HUES64 (cell line): ENCODE measurements around the gene ZNF407.

Experiments used
- H3K27ac ChIP-seq: 2 replicates; pipeline ENCODE4 v1.7.0; 2013; ENCODE audit warnings: low read depth, low read length, inconsistent platforms
- H3K27me3 ChIP-seq: 2 replicates; pipeline ENCODE4 v1.6.1; 2013; ENCODE audit warnings: mild to moderate bottlenecking, low read length; ENCODE audit not compliant: insufficient read depth
- H3K36me3 ChIP-seq: 2 replicates; pipeline ENCODE4 v1.6.1; 2013; ENCODE audit warnings: mild to moderate bottlenecking, low read length; ENCODE audit not compliant: insufficient read depth
- H3K4me1 ChIP-seq: 2 replicates; pipeline ENCODE4 v1.6.1; 2013; ENCODE audit warnings: mild to moderate bottlenecking, low read length, moderate library complexity; ENCODE audit not compliant: insufficient read depth
- H3K4me3 ChIP-seq: 2 replicates; pipeline ENCODE4 v1.5.1; 2013; ENCODE audit warnings: mild to moderate bottlenecking, low read length, moderate library complexity
- H3K9ac ChIP-seq: 2 replicates; pipeline ENCODE4 v1.6.1; 2013; ENCODE audit warnings: mild to moderate bottlenecking, low read depth, low read length
- H3K9me3 ChIP-seq: 2 replicates; pipeline ENCODE4 v1.6.1; 2013; ENCODE audit warnings: low read depth, low read length; ENCODE audit not compliant: insufficient read depth
- WGBS: fragments of 150-250, 120-280 bp; methylation state at CpG from one replicate; pipeline ENCODE4 v1.1.7; 2013; ENCODE audit warnings: missing lambda C conversion rate; 5-methylcytosine and 5-hydroxymethylcytosine counted together

ZNF407 gene

GRCh38 chr18:74672371-74672770 is 74.7 kb downstream of the ZNF407 start:
- 86% methylated on average over 6 of the region's 6 CpGs for WGBS
- Histone ChIP-seq H3K27ac (no peak overlapping the region), H3K4me3 (no peak overlapping the region), H3K9me3 (peaks cover 8% of the 10 kb centered on the region; the same call in 1 of the 2 replicates), H3K27me3 (no peaks in the 10 kb centered on the region), H3K36me3 (no peaks in the 10 kb centered on the region), H3K4me1 (no peaks in the 10 kb centered on the region), H3K9ac (no peak overlapping the region)

- Histone ChIP-seq H3K4me1 (no peaks in the 10 kb centered on the region), H3K9me3 (peaks cover 10% of the 10 kb centered on the region; the same call in 1 of the 2 replicates), H3K27me3 (no peaks in the 10 kb centered on the region), H3K27ac (no peak overlapping the region), H3K36me3 (no peaks in the 10 kb centered on the region), H3K9ac (no peak overlapping the region), H3K4me3 (no peak overlapping the region)
- 82% methylated on average over 2 of the region's 2 CpGs for WGBS
Measured at GRCh38 chr18:74674487-74674886, 76.8 kb downstream of the ZNF407 start.

DNA sequence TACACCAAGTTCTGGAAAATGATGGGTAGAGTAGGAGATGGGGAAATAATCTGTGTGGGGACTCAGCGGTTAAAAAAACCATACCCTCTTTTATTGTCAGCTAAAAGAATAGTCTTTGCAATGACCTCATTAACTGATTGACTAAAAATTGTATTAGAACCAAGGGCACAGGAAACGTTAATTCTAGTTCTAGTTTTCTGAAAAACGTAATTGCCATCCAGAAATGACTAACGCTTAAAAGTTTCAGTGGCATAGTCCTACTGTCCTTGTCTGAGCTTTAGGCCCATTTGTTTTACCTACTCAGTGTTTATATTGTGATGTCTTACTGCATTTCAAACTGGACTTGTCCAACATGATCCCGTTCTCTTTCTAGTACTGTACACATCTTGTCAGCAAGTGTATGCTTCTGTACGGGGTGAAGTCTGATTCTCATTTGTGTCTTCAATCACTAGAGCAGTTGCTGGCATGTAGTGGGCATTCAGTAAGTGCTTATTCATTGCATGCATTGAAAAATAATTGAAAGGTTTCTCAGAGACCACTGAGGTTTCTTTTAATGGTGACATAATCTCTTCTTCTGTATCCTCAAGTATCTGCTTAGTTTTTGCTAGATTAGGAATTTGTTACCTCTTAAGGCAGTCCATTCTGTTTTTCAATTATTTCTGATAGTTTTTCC is 81.5 kb downstream of the ZNF407 start:
- H3K27ac ChIP-seq = no peak overlapping the region
- H3K36me3 ChIP-seq = no peaks in the 10 kb centered on the region
- H3K9me3 ChIP-seq = peaks cover 10% of the 10 kb centered on the region; the same call in 1 of the 2 replicates
- 79% methylated on average over 6 of the region's 6 CpGs for WGBS
- no peak overlapping the region for H3K9ac ChIP-seq
- H3K4me3 ChIP-seq = no peak overlapping the region
- no peaks in the 10 kb centered on the region for H3K27me3 ChIP-seq
- H3K4me1 ChIP-seq = no peaks in the 10 kb centered on the region

DNA sequence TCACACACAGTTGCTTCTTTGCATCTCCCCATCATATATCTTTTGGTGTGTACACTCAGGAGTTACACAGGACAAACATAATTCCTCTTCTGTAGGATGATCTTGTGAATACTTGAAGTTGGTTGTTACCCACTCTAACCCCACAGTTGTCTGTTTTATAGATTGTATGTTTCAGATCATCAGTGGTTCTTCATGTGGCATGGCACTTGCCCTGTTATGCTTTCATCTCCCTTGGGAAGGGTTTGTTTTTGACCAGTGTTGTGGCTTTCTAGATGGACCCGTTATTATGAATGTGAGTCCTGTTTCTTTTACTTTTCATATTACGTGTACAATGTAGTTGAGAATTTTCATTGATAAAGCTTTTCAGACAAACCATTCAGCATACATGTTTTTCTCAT is 82.0 kb downstream of the ZNF407 start:
- Histone ChIP-seq H3K27ac (no peak overlapping the region), H3K9me3 (peaks cover 10% of the 10 kb centered on the region; the same call in 1 of the 2 replicates)
- WGBS = 100% methylated on average over 1 of the region's 2 CpGs

DNA sequence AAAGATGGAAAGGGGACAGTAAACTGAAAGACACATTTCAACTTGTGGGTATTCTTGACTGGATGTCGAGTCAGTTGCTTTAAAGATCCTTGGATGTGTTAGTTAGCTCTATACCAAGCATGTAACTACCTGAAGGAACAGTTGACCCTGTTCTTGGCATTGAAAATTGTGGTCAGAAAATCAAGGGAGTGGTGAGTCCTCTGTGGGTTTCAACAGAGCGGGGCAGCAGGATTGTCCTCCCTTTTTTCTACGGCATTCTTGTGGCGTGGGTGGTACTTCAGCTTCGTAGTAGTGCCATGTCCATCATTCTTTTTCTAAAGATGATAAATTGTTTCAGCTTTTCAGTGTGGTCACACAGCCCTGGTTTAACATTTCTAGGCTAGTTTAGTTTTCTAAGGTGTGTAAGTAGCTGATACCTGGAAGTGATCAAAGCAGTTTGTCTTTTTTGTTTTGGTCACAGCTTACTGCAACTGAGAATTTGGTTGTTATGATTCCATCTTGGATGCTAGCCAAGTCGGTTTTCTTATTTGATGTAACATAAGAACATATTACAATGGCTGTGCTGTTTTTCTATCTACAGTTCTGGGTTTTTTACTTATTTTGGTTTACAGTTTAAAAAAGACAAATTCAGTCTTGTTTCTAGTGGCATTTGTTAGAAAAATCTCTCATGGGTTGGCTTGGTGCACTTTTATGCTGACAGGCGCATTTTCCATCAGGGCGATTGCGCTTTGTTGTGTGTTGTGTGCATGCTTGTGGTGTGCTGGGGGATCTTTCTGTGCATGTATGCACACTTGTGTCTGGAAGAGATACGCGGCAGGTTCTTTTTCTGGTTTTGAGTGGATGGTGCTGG is 84.7 kb downstream of the ZNF407 start:
- Histone ChIP-seq H3K36me3 (no peaks in the 10 kb centered on the region), H3K9ac (no peak overlapping the region), H3K9me3 (peaks cover 3% of the 10 kb centered on the region; the same call in 1 of the 2 replicates), H3K4me1 (no peaks in the 10 kb centered on the region), H3K27me3 (no peaks in the 10 kb centered on the region), H3K27ac (no peak overlapping the region), H3K4me3 (no peak overlapping the region)
- 89% methylated on average over 11 of the region's 11 CpGs for WGBS

More for the DNA sequence above, 82.0 kb downstream of the ZNF407 start:
- no peak overlapping the region for H3K9ac ChIP-seq
- H3K4me3 ChIP-seq = no peak overlapping the region
- no peaks in the 10 kb centered on the region for H3K27me3 ChIP-seq
- no peaks in the 10 kb centered on the region for H3K36me3 ChIP-seq
- H3K4me1 ChIP-seq = no peaks in the 10 kb centered on the region

DNA sequence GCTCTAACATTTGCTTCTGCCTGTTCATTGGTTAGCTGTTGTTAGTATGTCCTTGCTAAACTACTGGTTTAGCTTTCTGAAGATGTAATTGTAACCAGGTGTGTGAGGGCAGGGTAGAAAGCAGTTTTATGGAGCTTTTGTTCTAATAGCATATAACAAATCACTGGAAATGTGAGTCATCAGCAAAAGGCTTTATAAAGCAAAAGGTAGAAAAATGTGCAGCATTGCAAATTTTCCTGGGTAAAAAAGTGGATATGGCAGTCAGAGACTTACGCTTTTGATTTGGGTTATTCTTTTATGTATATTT is 85.3 kb downstream of the ZNF407 start:
- Histone ChIP-seq H3K27ac (no peak overlapping the region), H3K36me3 (no peaks in the 10 kb centered on the region), H3K4me1 (no peaks in the 10 kb centered on the region), H3K9ac (no peak overlapping the region), H3K4me3 (no peak overlapping the region), H3K9me3 (no peaks in the 10 kb centered on the region), H3K27me3 (no peaks in the 10 kb centered on the region)
- WGBS = no CpG with 5 or more reads among the region's 1 CpG

DNA sequence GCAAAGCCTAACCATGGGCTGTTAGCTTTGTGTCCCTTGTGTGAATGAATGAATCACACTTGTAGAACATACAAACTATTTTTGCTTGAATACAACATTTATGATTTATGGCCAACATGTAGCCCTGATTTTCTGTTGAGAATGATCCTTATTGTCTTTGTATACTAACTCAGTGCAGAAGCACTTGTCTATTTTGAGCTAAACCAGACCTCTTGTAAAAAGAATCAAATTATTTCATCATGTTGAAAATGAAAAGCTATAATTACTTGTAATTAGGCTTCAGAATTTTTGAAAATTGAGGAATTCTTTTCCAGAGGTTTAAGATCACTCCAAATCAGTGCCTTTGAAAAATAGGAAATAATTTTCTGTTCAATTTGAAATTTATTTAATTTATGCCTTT is 85.9 kb downstream of the ZNF407 start:
- Histone ChIP-seq H3K36me3 (no peaks in the 10 kb centered on the region), H3K27me3 (no peaks in the 10 kb centered on the region), H3K9me3 (no peaks in the 10 kb centered on the region), H3K27ac (no peak overlapping the region), H3K9ac (no peak overlapping the region), H3K4me3 (no peak overlapping the region), H3K4me1 (no peaks in the 10 kb centered on the region)

DNA sequence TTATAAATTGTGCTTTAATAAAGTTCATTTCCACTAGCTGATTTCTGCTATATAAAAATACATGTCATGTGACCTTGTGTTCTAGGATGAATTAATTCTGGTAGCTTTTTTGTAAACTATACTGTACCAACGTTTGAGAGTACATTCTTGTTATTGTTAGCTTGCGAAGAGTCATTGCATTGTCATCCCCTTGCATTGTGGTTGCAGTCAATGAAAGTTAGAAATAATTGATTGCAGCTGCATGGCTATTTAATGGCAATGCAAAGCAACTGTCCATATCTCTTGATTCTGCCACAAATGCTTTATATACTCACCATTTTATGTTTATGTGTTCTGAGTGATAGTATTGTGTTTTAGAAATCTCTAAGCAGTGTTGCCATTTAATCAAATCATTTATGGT is 91.6 kb downstream of the ZNF407 start:
- no peaks in the 10 kb centered on the region for H3K4me1 ChIP-seq
- no peaks in the 10 kb centered on the region for H3K27me3 ChIP-seq
- H3K9ac ChIP-seq = no peak overlapping the region
- H3K36me3 ChIP-seq = no peaks in the 10 kb centered on the region
- no peak overlapping the region for H3K4me3 ChIP-seq
- no peak overlapping the region for H3K27ac ChIP-seq
- H3K9me3 ChIP-seq = no peaks in the 10 kb centered on the region
- 95% methylated on average over 2 of the region's 2 CpGs for WGBS

DNA sequence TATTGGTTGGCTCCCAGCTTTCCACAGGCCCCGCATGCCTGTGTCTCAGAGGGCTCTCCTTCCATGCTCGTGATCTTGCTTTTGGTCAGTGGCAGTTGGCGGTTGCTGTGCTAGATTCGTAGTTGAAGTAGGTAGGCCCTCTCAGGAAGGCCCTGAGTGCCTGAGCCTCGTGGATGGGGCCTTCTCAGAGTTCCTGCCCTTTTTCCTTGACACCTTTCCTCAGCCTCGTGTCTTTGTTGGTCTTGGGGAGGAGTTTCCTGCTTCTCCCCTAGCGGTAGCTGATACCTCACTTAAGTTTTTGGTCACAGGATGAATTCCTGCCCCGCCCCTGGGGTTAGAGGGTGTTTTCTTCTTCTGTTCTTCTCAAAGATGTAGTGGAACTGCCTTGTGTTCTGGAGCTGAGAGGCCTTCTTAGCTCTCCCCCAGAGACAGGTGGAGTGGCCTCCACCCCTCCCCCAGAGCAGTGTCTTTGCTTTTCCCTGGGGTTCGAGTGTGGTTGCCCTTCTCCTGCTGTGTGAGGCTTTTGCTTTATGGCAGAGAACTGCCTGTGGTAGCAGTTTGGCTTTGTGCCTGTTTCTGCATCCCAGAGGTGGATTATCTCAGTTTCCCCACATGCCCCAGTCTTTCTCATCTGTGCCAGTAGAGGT is 94.8 kb downstream of the ZNF407 start:
- H3K27ac ChIP-seq = no peak overlapping the region
- no peak overlapping the region for H3K4me3 ChIP-seq
- WGBS = 84% methylated on average over 9 of the region's 9 CpGs
- no peak overlapping the region for H3K9ac ChIP-seq
- no peaks in the 10 kb centered on the region for H3K27me3 ChIP-seq
- H3K9me3 ChIP-seq = no peaks in the 10 kb centered on the region
- H3K36me3 ChIP-seq = no peaks in the 10 kb centered on the region
- H3K4me1 ChIP-seq = no peaks in the 10 kb centered on the region

DNA sequence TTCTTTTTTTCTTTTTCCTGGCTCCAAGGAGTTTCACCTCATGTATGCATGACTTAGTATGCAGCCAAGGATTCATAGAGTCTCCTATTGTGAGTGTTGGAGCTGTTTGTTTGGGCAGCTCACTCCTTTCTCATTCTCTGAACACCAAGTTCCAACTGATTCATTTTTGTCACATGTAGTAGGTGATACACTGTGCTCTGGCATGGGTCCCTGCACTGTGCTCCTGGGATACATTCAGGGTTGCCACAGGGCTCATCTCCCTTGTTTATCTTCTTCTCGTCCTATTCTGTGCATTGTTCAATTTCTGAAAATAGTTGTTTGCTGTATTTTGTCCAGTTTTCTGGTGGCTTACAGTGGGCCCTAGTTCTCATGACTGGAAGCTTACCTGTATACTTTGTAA is 96.8 kb downstream of the ZNF407 start:
- no peak overlapping the region for H3K27ac ChIP-seq
- no peaks in the 10 kb centered on the region for H3K36me3 ChIP-seq
- no peaks in the 10 kb centered on the region for H3K4me1 ChIP-seq
- no peaks in the 10 kb centered on the region for H3K9me3 ChIP-seq
- H3K4me3 ChIP-seq = no peak overlapping the region
- no peaks in the 10 kb centered on the region for H3K27me3 ChIP-seq
- 92% methylated on average over 1 of the region's 1 CpG for WGBS
- H3K9ac ChIP-seq = no peak overlapping the region

DNA sequence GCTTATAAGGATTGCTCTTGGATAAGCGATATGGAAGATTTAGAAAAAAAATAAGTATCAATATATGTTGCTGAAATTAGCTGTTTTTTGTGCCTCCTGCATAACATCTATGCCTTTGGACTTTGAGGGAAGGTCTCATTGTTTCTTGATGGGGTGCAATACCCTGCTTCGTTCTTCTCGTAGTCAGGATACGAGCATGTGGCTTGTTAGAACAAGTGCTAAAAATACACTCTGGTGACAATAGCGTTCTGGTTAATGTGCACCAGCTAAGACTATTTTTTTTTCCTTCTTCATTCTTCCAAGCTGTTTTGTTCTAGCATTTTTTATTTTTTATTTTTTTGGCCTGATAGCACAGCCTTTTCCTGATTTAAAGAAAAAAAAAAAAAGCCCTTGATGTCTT is 97.5 kb downstream of the ZNF407 start:
- WGBS = 93% methylated on average over 5 of the region's 5 CpGs
- Histone ChIP-seq H3K4me1 (no peaks in the 10 kb centered on the region), H3K36me3 (no peaks in the 10 kb centered on the region), H3K4me3 (no peak overlapping the region), H3K27me3 (no peaks in the 10 kb centered on the region), H3K9ac (no peak overlapping the region), H3K9me3 (no peaks in the 10 kb centered on the region), H3K27ac (no peak overlapping the region)
